Stomach (tissue), 9 donors: ENCODE measurements around the gene AGAP3. TPM values are rescaled to one million over a fixed set of nuclear protein-coding genes. Genes with fewer than 3 reads are reported as not detected.

Experiments
- DNase-seq, 2 donors: peaks; one replicate each; pipeline versions ENCODE4 v3.0.0 to v3.0.0-alpha.2; 2013 to 2019
- H3K27ac ChIP-seq, 5 donors: fragments of 200-600 bp in 4 of 5; sonication (generic) in 4 of 5; one replicate each; pipeline ENCODE4 v1.5.1; 2013 to 2019; ENCODE audit warnings: mild to moderate bottlenecking in 1 of 5, moderate library complexity in 1 of 5
- H3K27me3 ChIP-seq, 3 donors: fragments of 200-600 bp; sonication (generic); one replicate each; pipeline ENCODE4 v1.5.1; 2017 to 2019; ENCODE audit warnings: mixed run types in 1 of 3
- H3K36me3 ChIP-seq, 4 donors: fragments of 200-600 bp; sonication (generic); 1 replicate in 3 of 4; 2 replicates in 1 of 4; pipeline ENCODE4 v1.5.1; 2016 to 2019
- H3K4me1 ChIP-seq, 4 donors: fragments of 200-600 bp; sonication (generic); one replicate each; pipeline ENCODE4 v1.5.1; 2016 to 2019
- H3K4me3 ChIP-seq, 4 donors: fragments of 200-600 bp; sonication (generic) in 3 of 4; one replicate each; pipeline ENCODE4 v1.5.1; 2016 to 2019; ENCODE audit warnings: mild to moderate bottlenecking in 1 of 4
- H3K9me3 ChIP-seq, 4 donors: fragments of 200-600 bp; sonication (generic); one replicate each; pipeline ENCODE4 v1.5.1; 2016 to 2019
- CTCF ChIP-seq, 7 experiments: fragments of 450-650 bp in 4 of 7; fragments of 200-600 bp in 3 of 7; sonication (generic) in 3 of 7; IDR thresholded peaks; one replicate each; pipeline ENCODE4 v1.5.1; 2016 to 2019; ENCODE audit warnings: antibody characterized with exemption in 7 of 7, control low read depth in 2 of 7, mild to moderate bottlenecking in 1 of 7
- EP300 ChIP-seq: sonication (generic); formaldehyde crosslinking; IDR thresholded peaks from one replicate; pipeline ENCODE4 v1.6.1; 2017; ENCODE audit warnings: antibody characterized with exemption
- POLR2A ChIP-seq, 4 donors: fragments of 450-650 bp; IDR thresholded peaks; one replicate each; pipeline ENCODE4 v1.6.1; 2016; ENCODE audit warnings: antibody characterized with exemption in 4 of 4, control low read depth in 2 of 4, mild to moderate bottlenecking in 1 of 4, moderate library complexity in 1 of 4
- POLR2AphosphoS5 ChIP-seq, 3 donors: sonication (generic); formaldehyde crosslinking; IDR thresholded peaks; one replicate each; pipeline ENCODE4 v1.6.1; 2016; ENCODE audit warnings: antibody characterized with exemption in 3 of 3
- WGBS, 5 donors: extraction: QIAGEN DNeasy Blood & Tissue Kit in 3 of 5; methylation state at CpG; one replicate each; pipeline versions ENCODE4 v1.1.5 to v1.1.7; 2013 to 2018; 5-methylcytosine and 5-hydroxymethylcytosine counted together
- intact Hi-C: fragments of 100-400 bp; cut with DNase I; formaldehyde crosslinking; loops from one replicate; pipeline ENCODE4 v1.15.1; 2023; ENCODE audit warnings: low total_unique reads
- polyA plus RNA-seq, 3 donors: library from polyadenylated mRNA; stranded (reverse); fragments of 200-250 nt; gene quantifications; one replicate each; pipeline ENCODE4 v1.2.3, GENCODE V29; 2013
- total RNA-seq, 5 donors: library from RNA; depleted of rRNA; stranded (reverse); fragments of >200 nt; gene quantifications; one replicate each; pipeline versions ENCODE4 v1.1.0 to v1.2.3, GENCODE V29; 2014 to 2016
- donor health status: healthy with polysubstance abuse.
- donor health status: Bipolar disorder and iron deficiency.
- donor health status: healthy.

The AGAP3 gene
- total and polyA plus RNA-seq, 8 donors: 32.5 to 342 (median 53.3) TPM

- no peaks in the 10 kb centered on the region for H3K27me3 ChIP-seq
- DNase-seq: no peak
- H3K4me1 ChIP-seq: peaks cover 14 to 32% (median 24%) of the 10 kb centered on the region in 4 donors
- intact Hi-C loops: loop anchor here (5.0 kb wide), 1 partner anchor 42 kb away; the partner anchor contains the start of gene GBX1
- no peak overlapping the region for H3K27ac ChIP-seq
- H3K36me3 ChIP-seq: peaks cover 47 to 90% (median 82%) of the 10 kb centered on the region in 4 donors
- 86 to 91% (median 90%) methylated on average over 13 to 14 of the region's 14 CpGs for WGBS, 5 donors
- peak overlapping the region in 3 of 4 donors; percentile 40 to 48 (median 42) for H3K4me3 ChIP-seq
- no peak for TF ChIP-seq POLR2AphosphoS5 (IDR thresholded peaks at IDR 0.05)
- TF ChIP-seq POLR2A (IDR thresholded peaks at IDR 0.05): no peak
- no peak for TF ChIP-seq CTCF (IDR thresholded peaks at IDR 0.05)
- no peak for TF ChIP-seq EP300
- no peaks in the 10 kb centered on the region for H3K9me3 ChIP-seq
These were observed 38.7 kb downstream of the AGAP3 start for GRCh38 chr7:151124899-151125399.

GRCh38 chr7:151125470-151125845, 39.2 kb downstream of the AGAP3 start:
- peak overlapping the region; percentile 40 to 48 (median 44) for H3K4me3 ChIP-seq
- peak overlapping the region in 1 of 5 donors; percentile 13 for H3K27ac ChIP-seq
- TF ChIP-seq CTCF (IDR thresholded peaks at IDR 0.05) (no peak), EP300 (no peak), POLR2A (IDR thresholded peaks at IDR 0.05) (no peak), POLR2AphosphoS5 (IDR thresholded peaks at IDR 0.05) (no peak)
- peak; percentile 45 to 75 for DNase-seq
- no peaks in the 10 kb centered on the region for H3K9me3 ChIP-seq
- H3K27me3 ChIP-seq: no peaks in the 10 kb centered on the region
- peaks cover 14 to 32% (median 24%) of the 10 kb centered on the region in 4 donors for H3K4me1 ChIP-seq
- intact Hi-C loops: loop anchor here (5.0 kb wide), 1 partner anchor 42 kb away; the partner anchor contains the start of gene GBX1
- 11 to 36% (median 22%) methylated on average over 22 of the region's 22 CpGs for WGBS, 5 donors
- peaks cover 47 to 90% (median 82%) of the 10 kb centered on the region in 4 donors for H3K36me3 ChIP-seq

GRCh38 chr7:151125846-151126481, 39.7 kb downstream of the AGAP3 start:
- H3K9me3 ChIP-seq: no peaks in the 10 kb centered on the region
- TF ChIP-seq CTCF (IDR thresholded peaks at IDR 0.05) (no peak), POLR2A (IDR thresholded peaks at IDR 0.05) (no peak), POLR2AphosphoS5 (IDR thresholded peaks at IDR 0.05) (no peak), EP300 (no peak)
- peaks cover 45 to 90% (median 82%) of the 10 kb centered on the region in 4 donors for H3K36me3 ChIP-seq
- no peaks in the 10 kb centered on the region for H3K27me3 ChIP-seq
- H3K27ac ChIP-seq: peak overlapping the region in 1 of 5 donors; percentile 13
- WGBS, 5 donors: 10 to 34% (median 26%) methylated on average over 42 to 58 of the region's 58 CpGs
- peaks cover 14 to 32% (median 24%) of the 10 kb centered on the region in 4 donors for H3K4me1 ChIP-seq
- H3K4me3 ChIP-seq: peak overlapping the region; percentile 40 to 48 (median 44)
- intact Hi-C loops: loop anchor here (5.0 kb wide), 1 partner anchor 41 kb away; the partner anchor contains the start of gene GBX1
- DNase-seq: peak in 1 of 2 donors; percentile 69

- intact Hi-C loops: loop anchor here (5.0 kb wide), 1 partner anchor 41 kb away; the partner anchor contains the start of gene GBX1
- Histone ChIP-seq H3K27ac (no peak overlapping the region), H3K4me1 (peaks cover 14 to 32% (median 24%) of the 10 kb centered on the region in 4 donors), H3K36me3 (peaks cover 46 to 90% (median 82%) of the 10 kb centered on the region in 4 donors), H3K27me3 (no peaks in the 10 kb centered on the region), H3K9me3 (no peaks in the 10 kb centered on the region), H3K4me3 (peak overlapping the region in 2 of 4 donors; percentile 42 to 48)
- 50 to 61% (median 55%) methylated on average over 5 to 19 of the region's 19 CpGs for WGBS, 5 donors
- TF ChIP-seq POLR2A (IDR thresholded peaks at IDR 0.05) (no peak), CTCF (IDR thresholded peaks at IDR 0.05) (no peak), POLR2AphosphoS5 (IDR thresholded peaks at IDR 0.05) (no peak), EP300 (no peak)
- DNase-seq: peak; percentile 56 to 77
These were observed 40.3 kb downstream of the AGAP3 start for GRCh38 chr7:151126491-151127137.
